HUES64 (cell line): Measurements from ENCODE around the gene GPR137. TPM values are rescaled to one million over a fixed set of nuclear protein-coding genes. Genes with fewer than 3 reads are reported as not detected.

Experiments
- H3K27ac ChIP-seq: 2 replicates; pipeline ENCODE4 v1.7.0; 2013; ENCODE audit warnings: low read depth, low read length, inconsistent platforms
- H3K27me3 ChIP-seq: 2 replicates; pipeline ENCODE4 v1.6.1; 2013; ENCODE audit warnings: mild to moderate bottlenecking, low read length; ENCODE audit not compliant: insufficient read depth
- H3K36me3 ChIP-seq: 2 replicates; pipeline ENCODE4 v1.6.1; 2013; ENCODE audit warnings: mild to moderate bottlenecking, low read length; ENCODE audit not compliant: insufficient read depth
- H3K4me1 ChIP-seq: 2 replicates; pipeline ENCODE4 v1.6.1; 2013; ENCODE audit warnings: mild to moderate bottlenecking, low read length, moderate library complexity; ENCODE audit not compliant: insufficient read depth
- H3K4me3 ChIP-seq: 2 replicates; pipeline ENCODE4 v1.5.1; 2013; ENCODE audit warnings: mild to moderate bottlenecking, low read length, moderate library complexity
- H3K9ac ChIP-seq: 2 replicates; pipeline ENCODE4 v1.6.1; 2013; ENCODE audit warnings: mild to moderate bottlenecking, low read depth, low read length
- H3K9me3 ChIP-seq: 2 replicates; pipeline ENCODE4 v1.6.1; 2013; ENCODE audit warnings: low read depth, low read length; ENCODE audit not compliant: insufficient read depth
- WGBS: fragments of 150-250, 120-280 bp; methylation state at CpG from one replicate; pipeline ENCODE4 v1.1.7; 2013; ENCODE audit warnings: missing lambda C conversion rate; 5-methylcytosine and 5-hydroxymethylcytosine counted together
- polyA plus RNA-seq, 2 experiments: library from polyadenylated mRNA; stranded (reverse); fragments of 50-300 nt; gene quantifications; one replicate each; pipeline ENCODE4 v1.2.3, GENCODE V29; 2013

Gene GPR137
- polyA plus RNA-seq (2013, experiment 1 of 2): 25.3 TPM
- 25.2 TPM for polyA plus RNA-seq (2013, experiment 2 of 2)

- H3K4me1 ChIP-seq: 0 out of 2 replicates have a peak, but pooled peaks cover 6% of the 10 kb centered on the region
These were observed at the start of gene GPR137 for GRCh38 chr11:64284962-64285884. GPR137 (plus strand) TSS chr11:64285848; CDS start chr11:64286525, 677 bp downstream.

GRCh38 chr11:64237484-64237951 lies 48.1 kb upstream of the GPR137 start:
- WGBS: 88% methylated on average over 12 of the region's 12 CpGs
- H3K36me3 ChIP-seq: peaks cover 9% of the 10 kb centered on the region
- no peak overlapping the region for H3K9ac ChIP-seq
- no peak overlapping the region for H3K4me3 ChIP-seq
- H3K27ac ChIP-seq: no peak overlapping the region
- no peaks in the 10 kb centered on the region for H3K9me3 ChIP-seq
- H3K27me3 ChIP-seq: peaks cover 11% of the 10 kb centered on the region; the same call in 1 of the 2 replicates
- H3K4me1 ChIP-seq: peaks cover 8% of the 10 kb centered on the region; the same call in 1 of the 2 replicates

More at GRCh38 chr11:64284962-64285884, at the start of gene GPR137:
- no peaks in the 10 kb centered on the region for H3K9me3 ChIP-seq
- peak within 1 kb of the TSS; percentile 76; the same call in 1 of the 2 replicates for H3K27ac ChIP-seq
- WGBS: under 1% methylated on average over 102 of the region's 102 CpGs
- H3K27me3 ChIP-seq: peaks cover 22% of the 10 kb centered on the region
- H3K4me3 ChIP-seq: peak within 1 kb of the TSS; percentile 71
- H3K9ac ChIP-seq: peak within 1 kb of the TSS; percentile 71
- H3K36me3 ChIP-seq: peaks cover 3% of the 10 kb centered on the region; the same call in 1 of the 2 replicates

- no peak overlapping the region for H3K4me3 ChIP-seq
- peaks cover 10% of the 10 kb centered on the region for H3K36me3 ChIP-seq
- WGBS: 89% methylated on average over 9 of the region's 9 CpGs
- peaks cover 5% of the 10 kb centered on the region; the same call in 1 of the 2 replicates for H3K27me3 ChIP-seq
- no peak overlapping the region for H3K9ac ChIP-seq
- no peak overlapping the region for H3K27ac ChIP-seq
- H3K9me3 ChIP-seq: no peaks in the 10 kb centered on the region
- H3K4me1 ChIP-seq: peaks cover 10% of the 10 kb centered on the region; the same call in 1 of the 2 replicates
These were observed 47.6 kb upstream of the GPR137 start for GRCh38 chr11:64238076-64238475.

GRCh38 chr11:64238999-64239398 lies 46.6 kb upstream of the GPR137 start:
- Histone ChIP-seq H3K4me3 (no peak overlapping the region), H3K4me1 (peaks cover 15% of the 10 kb centered on the region; the same call in 1 of the 2 replicates), H3K27me3 (no peaks in the 10 kb centered on the region; the same call in 1 of the 2 replicates), H3K36me3 (peaks cover 20% of the 10 kb centered on the region), H3K27ac (no peak overlapping the region), H3K9ac (no peak overlapping the region), H3K9me3 (no peaks in the 10 kb centered on the region)
- WGBS: 95% methylated on average over 5 of the region's 5 CpGs

- peaks cover 15% of the 10 kb centered on the region; the same call in 1 of the 2 replicates for H3K4me1 ChIP-seq
- 87% methylated on average over 11 of the region's 11 CpGs for WGBS
These were observed 45.8 kb upstream of the GPR137 start for GRCh38 chr11:64239662-64240434.

GRCh38 chr11:64240435-64241240 lies 45.0 kb upstream of the GPR137 start, which contains the start of gene FKBP2:
FKBP2 (plus strand) TSS chr11:64241095; CDS start chr11:64242388, 1,293 bp downstream.
- Histone ChIP-seq H3K27me3 (no peaks in the 10 kb centered on the region), H3K4me3 (peak within 1 kb of the TSS; percentile 76), H3K9ac (peak within 1 kb of the TSS; percentile 89), H3K27ac (peak within 1 kb of the TSS; percentile 99), H3K36me3 (peaks cover 28% of the 10 kb centered on the region), H3K4me1 (peaks cover 15% of the 10 kb centered on the region; the same call in 1 of the 2 replicates), H3K9me3 (no peaks in the 10 kb centered on the region)
- 3% methylated on average over 58 of the region's 58 CpGs for WGBS

More at GRCh38 chr11:64239662-64240434, 45.8 kb upstream of the GPR137 start:
- Histone ChIP-seq H3K27ac (peak overlapping the region; percentile 99), H3K9me3 (no peaks in the 10 kb centered on the region), H3K36me3 (peaks cover 24% of the 10 kb centered on the region), H3K27me3 (no peaks in the 10 kb centered on the region; the same call in 1 of the 2 replicates), H3K9ac (peak overlapping the region; percentile 89), H3K4me3 (peak overlapping the region; percentile 76)

GRCh38 chr11:64241241-64241490 lies 44.5 kb upstream of the GPR137 start:
- peak overlapping the region; percentile 89 for H3K9ac ChIP-seq
- H3K9me3 ChIP-seq: no peaks in the 10 kb centered on the region
- no peaks in the 10 kb centered on the region for H3K27me3 ChIP-seq
- peaks cover 15% of the 10 kb centered on the region; the same call in 1 of the 2 replicates for H3K4me1 ChIP-seq
- 3% methylated on average over 24 of the region's 24 CpGs for WGBS
- H3K27ac ChIP-seq: peak overlapping the region; percentile 99
- H3K4me3 ChIP-seq: peak overlapping the region; percentile 76
- H3K36me3 ChIP-seq: peaks cover 28% of the 10 kb centered on the region

GRCh38 chr11:64241491-64242374 lies 43.9 kb upstream of the GPR137 start:
- Histone ChIP-seq H3K4me1 (peaks cover 15% of the 10 kb centered on the region; the same call in 1 of the 2 replicates), H3K27me3 (no peaks in the 10 kb centered on the region), H3K27ac (peak overlapping the region; percentile 91), H3K9me3 (no peaks in the 10 kb centered on the region), H3K4me3 (peak overlapping the region; percentile 76), H3K36me3 (peaks cover 28% of the 10 kb centered on the region), H3K9ac (peak overlapping the region; percentile 89)
- WGBS: under 1% methylated on average over 62 of the region's 63 CpGs

- no peak overlapping the region for H3K4me3 ChIP-seq
- H3K27ac ChIP-seq: no peak overlapping the region
- H3K36me3 ChIP-seq: peaks cover 27% of the 10 kb centered on the region
- H3K9ac ChIP-seq: no peak overlapping the region
- H3K9me3 ChIP-seq: no peaks in the 10 kb centered on the region
- peaks cover 22% of the 10 kb centered on the region for H3K4me1 ChIP-seq
- WGBS: 89% methylated on average over 8 of the region's 8 CpGs
- H3K27me3 ChIP-seq: no peaks in the 10 kb centered on the region
These were observed 42.3 kb upstream of the GPR137 start for GRCh38 chr11:64243236-64243854.
